Loucy (cell line): ENCODE results near the gene CACNA2D1.
"Not testable (repeated sequence)": the region's sequence is repeated elsewhere in the genome, so short reads cannot be mapped to it uniquely, and the experiment has no call there.

Experiments used
- H2AFZ ChIP-seq: fragments of 200-600 bp; sonication (generic); 2 replicates; pipeline ENCODE4 v1.6.0; 2016; ENCODE audit warnings: antibody characterized with exemption, mild to moderate bottlenecking, low read length, moderate library complexity
- H3F3A ChIP-seq: fragments of 200-600 bp; 2 replicates; pipeline ENCODE4 v1.6.0; 2016; ENCODE audit warnings: antibody characterized with exemption, low read depth, mild to moderate bottlenecking
- H3K27me3 ChIP-seq: fragments of 200-600 bp; sonication (generic); 2 replicates; pipeline ENCODE4 v1.6.1; 2014; ENCODE audit warnings: low read length, mild to moderate bottlenecking; ENCODE audit not compliant: insufficient read depth, poor library complexity, severe bottlenecking
- H3K36me3 ChIP-seq: fragments of 200-600 bp; sonication (generic); 2 replicates; pipeline ENCODE4 v1.6.1; 2016; ENCODE audit warnings: low read length; ENCODE audit not compliant: insufficient read depth
- H3K4me1 ChIP-seq: fragments of 200-600 bp; sonication (generic); 2 replicates; pipeline ENCODE4 v1.5.1; 2014; ENCODE audit warnings: low read length, mild to moderate bottlenecking; ENCODE audit not compliant: insufficient read depth, poor library complexity, severe bottlenecking
- H3K4me2 ChIP-seq: fragments of 200-600 bp; sonication (generic); 2 replicates; pipeline ENCODE4 v1.6.0; 2014; ENCODE audit warnings: antibody characterized with exemption, low read length, low read depth, mild to moderate bottlenecking; ENCODE audit not compliant: poor library complexity, severe bottlenecking
- H3K4me3 ChIP-seq: fragments of 200-600 bp; sonication (generic); 2 replicates; pipeline ENCODE4 v1.5.1; 2014; ENCODE audit warnings: low read length, mild to moderate bottlenecking, mixed read lengths; ENCODE audit not compliant: poor library complexity, severe bottlenecking
- H3K79me2 ChIP-seq: fragments of 200-600 bp; sonication (generic); 2 replicates; pipeline ENCODE4 v1.6.1; 2014; ENCODE audit warnings: low read length; ENCODE audit not compliant: insufficient read depth
- H3K9ac ChIP-seq: fragments of 200-600 bp; sonication (generic); 2 replicates; pipeline ENCODE4 v1.6.0; 2014; ENCODE audit warnings: mild to moderate bottlenecking, low read depth, low read length, moderate library complexity; ENCODE audit not compliant: poor library complexity, severe bottlenecking
- H3K9me2 ChIP-seq: fragments of 200-600 bp; sonication (generic); replicated peaks from 2 replicates; pipeline ENCODE4 v1.6.1; 2016; ENCODE audit warnings: low read depth, low read length, mixed read lengths
- H3K9me3 ChIP-seq: fragments of 200-600 bp; sonication (generic); 2 replicates; pipeline ENCODE4 v1.6.1; 2014; ENCODE audit warnings: mild to moderate bottlenecking, antibody characterized with exemption, low read length, low read depth; ENCODE audit not compliant: insufficient read depth
- H4K20me1 ChIP-seq: fragments of 200-600 bp; sonication (generic); 2 replicates; pipeline ENCODE4 v1.6.0; 2014; ENCODE audit warnings: antibody characterized with exemption, low read length, mild to moderate bottlenecking; ENCODE audit not compliant: insufficient read depth, poor library complexity, severe bottlenecking
- EZH2phosphoT487 ChIP-seq: fragments of 200-600 bp; IDR thresholded peaks from 2 replicates; pipeline ENCODE4 v1.6.1; 2018; ENCODE audit warnings: antibody characterized with exemption, mild to moderate bottlenecking, moderate library complexity, borderline replicate concordance
- TF ChIP-seq, protein P1 (sequence below): fragments of 200-600 bp; sonication (generic); conservative IDR thresholded peaks from 2 replicates; pipeline ENCODE4 v1.5.1; 2014; ENCODE audit warnings: mild to moderate bottlenecking, antibody characterized with exemption, low read length

The CACNA2D1 gene

GRCh38 chr7:82435769-82436168, 7.8 kb downstream of the CACNA2D1 start:
- H3K4me2 ChIP-seq: no peak overlapping the region
- TF ChIP-seq EZH2phosphoT487: no peak
- TF ChIP-seq, protein P1, sequence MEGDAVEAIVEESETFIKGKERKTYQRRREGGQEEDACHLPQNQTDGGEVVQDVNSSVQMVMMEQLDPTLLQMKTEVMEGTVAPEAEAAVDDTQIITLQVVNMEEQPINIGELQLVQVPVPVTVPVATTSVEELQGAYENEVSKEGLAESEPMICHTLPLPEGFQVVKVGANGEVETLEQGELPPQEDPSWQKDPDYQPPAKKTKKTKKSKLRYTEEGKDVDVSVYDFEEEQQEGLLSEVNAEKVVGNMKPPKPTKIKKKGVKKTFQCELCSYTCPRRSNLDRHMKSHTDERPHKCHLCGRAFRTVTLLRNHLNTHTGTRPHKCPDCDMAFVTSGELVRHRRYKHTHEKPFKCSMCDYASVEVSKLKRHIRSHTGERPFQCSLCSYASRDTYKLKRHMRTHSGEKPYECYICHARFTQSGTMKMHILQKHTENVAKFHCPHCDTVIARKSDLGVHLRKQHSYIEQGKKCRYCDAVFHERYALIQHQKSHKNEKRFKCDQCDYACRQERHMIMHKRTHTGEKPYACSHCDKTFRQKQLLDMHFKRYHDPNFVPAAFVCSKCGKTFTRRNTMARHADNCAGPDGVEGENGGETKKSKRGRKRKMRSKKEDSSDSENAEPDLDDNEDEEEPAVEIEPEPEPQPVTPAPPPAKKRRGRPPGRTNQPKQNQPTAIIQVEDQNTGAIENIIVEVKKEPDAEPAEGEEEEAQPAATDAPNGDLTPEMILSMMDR: no peak
- H3K79me2 ChIP-seq: no peaks in the 10 kb centered on the region

DNA sequence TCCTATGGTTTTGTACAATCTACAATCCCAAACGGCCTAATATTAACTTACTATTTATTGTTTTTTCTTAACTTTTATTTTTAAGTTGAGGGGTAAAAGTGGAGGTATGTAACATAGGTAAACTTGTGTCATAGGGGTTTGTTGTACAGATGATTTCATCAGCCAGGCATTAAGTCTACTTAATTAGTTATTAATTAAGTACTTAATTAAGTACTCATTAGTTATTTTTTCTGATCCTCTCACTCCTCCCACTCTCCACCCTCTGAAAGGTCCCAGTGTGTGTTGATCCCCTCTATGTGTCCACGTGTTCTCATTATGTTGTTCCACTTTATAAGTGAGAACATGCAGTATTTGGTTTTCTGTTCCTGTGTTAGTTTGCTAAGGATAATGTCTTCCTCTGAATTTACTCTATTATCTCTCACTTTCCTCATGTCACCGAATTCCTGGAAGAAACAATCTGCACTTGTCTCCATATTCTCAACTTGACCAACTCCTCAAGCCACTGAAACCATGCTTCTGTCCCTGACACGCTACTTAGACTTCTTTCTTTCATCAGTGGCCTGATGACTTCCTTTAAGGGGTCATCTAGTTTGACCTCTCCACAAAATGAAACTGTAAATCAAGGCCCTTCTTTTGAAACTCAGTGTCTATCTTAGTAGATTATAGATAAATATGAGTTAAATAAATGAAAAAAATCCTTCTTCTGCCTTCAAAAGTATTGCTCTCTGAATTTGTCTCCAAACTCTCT, 9.1 kb downstream of the CACNA2D1 start:
- H3K27me3 ChIP-seq: no peaks in the 10 kb centered on the region
- no peaks in the 10 kb centered on the region for H3K79me2 ChIP-seq
- H3F3A ChIP-seq: no peaks in the 10 kb centered on the region
- H3K9me2 ChIP-seq: peaks cover 4% of the 10 kb centered on the region; the same call in 1 of the 2 replicates
- H3K36me3 ChIP-seq: no peaks in the 10 kb centered on the region
- H3K4me1 ChIP-seq: no peaks in the 10 kb centered on the region
- H3K4me2 ChIP-seq: no peak overlapping the region
- H3K9me3 ChIP-seq: no peaks in the 10 kb centered on the region
- no peak overlapping the region for H3K9ac ChIP-seq
- H4K20me1 ChIP-seq: no peaks in the 10 kb centered on the region
- no peak overlapping the region for H2AFZ ChIP-seq
- H3K4me3 ChIP-seq: no peak overlapping the region
- TF ChIP-seq, protein P1: no peak

More at GRCh38 chr7:82435769-82436168, 7.8 kb downstream of the CACNA2D1 start:
- no peaks in the 10 kb centered on the region for H3F3A ChIP-seq
- no peak overlapping the region for H3K4me3 ChIP-seq
- no peaks in the 10 kb centered on the region for H3K4me1 ChIP-seq
- H3K27me3 ChIP-seq: no peaks in the 10 kb centered on the region
- no peaks in the 10 kb centered on the region for H3K9me3 ChIP-seq
- no peak overlapping the region for H2AFZ ChIP-seq
- H4K20me1 ChIP-seq: no peaks in the 10 kb centered on the region
- H3K9ac ChIP-seq: no peak overlapping the region
- peaks cover 4% of the 10 kb centered on the region; the same call in 1 of the 2 replicates for H3K9me2 ChIP-seq
- H3K36me3 ChIP-seq: no peaks in the 10 kb centered on the region

GRCh38 chr7:82433507-82433906, 10.1 kb downstream of the CACNA2D1 start:
- H3K79me2 ChIP-seq: no peaks in the 10 kb centered on the region

DNA sequence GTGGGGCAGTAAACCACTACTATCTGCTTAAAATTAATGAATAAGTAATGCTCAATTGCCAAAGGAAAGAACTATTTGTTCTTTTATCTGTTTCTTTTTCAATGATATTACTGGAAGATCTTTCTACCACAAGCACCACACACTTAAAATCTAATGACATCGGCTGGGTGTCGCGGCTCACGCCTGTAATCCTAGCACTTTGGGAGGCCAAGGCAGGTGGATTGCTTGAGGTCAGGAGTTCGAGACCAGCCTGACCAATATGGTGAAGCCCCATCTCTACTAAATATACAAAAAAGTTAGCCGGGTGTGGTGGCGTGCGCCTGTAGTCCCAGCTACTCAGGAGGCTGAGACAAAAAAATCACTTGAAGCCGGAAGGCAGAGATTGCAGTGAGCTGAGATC, 10.8 kb downstream of the CACNA2D1 start:
- H3K9me2 ChIP-seq, H3K4me1 ChIP-seq, H3K9ac ChIP-seq, H3K9me3 ChIP-seq, H2AFZ ChIP-seq, H3K4me3 ChIP-seq, H3K4me2 ChIP-seq, H3K79me2 ChIP-seq, H3K36me3 ChIP-seq, H3K27me3 ChIP-seq, H3F3A ChIP-seq, H4K20me1 ChIP-seq: not testable (repeated sequence)

More at GRCh38 chr7:82433507-82433906, 10.1 kb downstream of the CACNA2D1 start:
- Histone ChIP-seq H3K9me3 (no peaks in the 10 kb centered on the region), H3K4me1 (no peaks in the 10 kb centered on the region), H3K9ac (no peak overlapping the region), H3K36me3 (no peaks in the 10 kb centered on the region), H4K20me1 (no peaks in the 10 kb centered on the region), H3F3A (no peaks in the 10 kb centered on the region), H3K4me3 (no peak overlapping the region), H3K9me2 (peaks cover 4% of the 10 kb centered on the region; the same call in 1 of the 2 replicates), H2AFZ (no peak overlapping the region), H3K27me3 (no peaks in the 10 kb centered on the region), H3K4me2 (no peak overlapping the region)
- TF ChIP-seq, protein P1: no peak
- TF ChIP-seq EZH2phosphoT487: no peak
